OCI-LY1 (cell line): ENCODE results near the gene DLG1.
A peak's percentile ranks its signal among the peaks of the same experiment; 100 is the strongest.

Experiments
- H2AFZ ChIP-seq: fragments of 200-600 bp; sonication (generic), shearing (Covaris generic); 2 replicates; pipeline ENCODE4 v1.6.0; 2014; ENCODE audit warnings: antibody characterized with exemption, mild to moderate bottlenecking, low read length
- H3F3A ChIP-seq: fragments of 200-600 bp; sonication (generic), shearing (Covaris generic); 2 replicates; pipeline ENCODE4 v1.6.0; 2014; ENCODE audit warnings: mild to moderate bottlenecking, antibody characterized with exemption, low read length, moderate library complexity; ENCODE audit not compliant: insufficient read depth
- H3K27ac ChIP-seq: fragments of 200-600 bp; sonication (generic); 2 replicates; pipeline ENCODE4 v1.5.1; 2014; ENCODE audit warnings: low read length, mixed run types, mild to moderate bottlenecking, low read depth; ENCODE audit not compliant: poor library complexity, severe bottlenecking
- H3K27me3 ChIP-seq: fragments of 200-600 bp; sonication (generic); 2 replicates; pipeline ENCODE4 v1.6.0; 2014; ENCODE audit warnings: antibody characterized with exemption, mild to moderate bottlenecking, low read length, moderate library complexity; ENCODE audit not compliant: insufficient read depth
- H3K36me3 ChIP-seq: fragments of 200-600 bp; sonication (generic); 2 replicates; pipeline ENCODE4 v1.6.1; 2014; ENCODE audit warnings: mild to moderate bottlenecking, antibody characterized with exemption, low read length, moderate library complexity, mixed read lengths; ENCODE audit not compliant: insufficient read depth
- H3K4me1 ChIP-seq: fragments of 200-600 bp; sonication (generic); 2 replicates; pipeline ENCODE4 v1.5.1; 2014; ENCODE audit warnings: mild to moderate bottlenecking, low read length, moderate library complexity; ENCODE audit not compliant: insufficient read depth, severe bottlenecking
- H3K4me2 ChIP-seq: fragments of 200-600 bp; sonication (generic), shearing (Covaris generic); 2 replicates; pipeline ENCODE4 v1.6.1; 2014; ENCODE audit warnings: low read length
- H3K4me3 ChIP-seq: fragments of 200-600 bp; sonication (generic); 2 replicates; pipeline ENCODE4 v1.5.1; 2014; ENCODE audit warnings: low read length, low read depth, mild to moderate bottlenecking, mixed read lengths; ENCODE audit not compliant: poor library complexity, severe bottlenecking
- H3K79me2 ChIP-seq: fragments of 200-600 bp; shearing (Covaris generic); 2 replicates; pipeline ENCODE4 v1.6.1; 2016; ENCODE audit warnings: mixed run types, low read length, mixed read lengths; ENCODE audit not compliant: insufficient read depth
- H3K9ac ChIP-seq: fragments of 200-600 bp; sonication (generic), shearing (Covaris generic); 2 replicates; pipeline ENCODE4 v1.6.1; 2014; ENCODE audit warnings: mild to moderate bottlenecking, low read length, mixed read lengths
- H3K9me2 ChIP-seq: fragments of 200-600 bp; sonication (generic), shearing (Covaris generic); 2 replicates; pipeline ENCODE4 v1.6.1; 2014; ENCODE audit warnings: low read depth, mild to moderate bottlenecking, low read length, mixed read lengths
- H3K9me3 ChIP-seq: fragments of 200-600 bp; shearing (Covaris generic); 2 replicates; pipeline ENCODE4 v1.6.1; 2014; ENCODE audit warnings: low read length, mixed read lengths
- H4K20me1 ChIP-seq: fragments of 200-600 bp; sonication (generic), shearing (Covaris generic); 2 replicates; pipeline ENCODE4 v1.6.0; 2016; ENCODE audit warnings: mild to moderate bottlenecking, low read length; ENCODE audit not compliant: insufficient read depth
- EZH2 ChIP-seq: fragments of 200-600 bp; sonication (generic), shearing (Covaris generic); IDR thresholded peaks from 2 replicates; pipeline ENCODE4 v1.8.0; 2017; ENCODE audit warnings: borderline replicate concordance, mixed run types, mild to moderate bottlenecking, antibody characterized with exemption, low read length, moderate library complexity, mixed read lengths
- TF ChIP-seq, protein P1 (sequence below): fragments of 200-600 bp; sonication (generic), shearing (Covaris generic); IDR thresholded peaks from 2 replicates; pipeline ENCODE4 v1.5.1; 2017; ENCODE audit warnings: mild to moderate bottlenecking, antibody characterized with exemption, low read length, moderate library complexity, mixed read lengths

Gene DLG1

DNA sequence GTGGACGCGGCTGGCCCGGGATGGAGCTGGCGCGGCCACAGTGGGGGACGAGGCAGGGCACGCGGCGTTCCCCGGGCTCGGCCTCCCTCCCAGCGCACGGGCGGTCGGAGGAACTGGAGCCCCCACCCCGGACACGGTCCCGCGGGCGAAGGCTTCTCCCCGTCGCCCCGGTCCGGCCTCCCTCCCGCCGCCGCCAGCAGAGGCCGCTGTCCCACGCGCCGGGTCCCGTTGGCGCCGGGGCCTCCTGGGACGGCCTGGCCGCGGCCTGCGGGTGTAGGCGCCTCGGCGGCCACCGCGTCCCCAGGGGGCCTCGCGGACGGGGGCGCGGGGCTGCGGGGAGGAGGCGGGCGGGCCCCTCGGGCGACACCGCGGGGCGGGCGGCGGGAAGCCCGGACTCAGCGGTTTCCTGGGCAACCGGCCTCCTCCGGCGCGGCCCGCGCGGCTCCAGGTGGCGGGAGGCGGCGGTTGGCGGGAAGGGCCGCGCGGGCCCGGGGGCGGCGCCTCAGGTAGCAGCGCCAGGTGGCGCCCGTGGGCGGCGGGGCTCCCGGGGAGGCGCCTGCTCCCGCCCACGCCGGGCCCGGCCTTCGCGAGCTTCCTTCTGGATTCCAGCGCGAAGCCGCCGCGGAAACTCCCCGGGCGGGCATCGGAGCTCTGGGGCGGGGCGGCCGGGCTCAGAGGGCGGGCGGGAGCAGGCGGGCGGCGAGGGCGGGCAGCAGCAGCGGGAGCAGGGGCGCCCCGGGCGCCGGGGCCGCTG lies 295.5 kb downstream of the DLG1 start:
- no peak overlapping the region for H2AFZ ChIP-seq
- H3K27me3 ChIP-seq = no peaks in the 10 kb centered on the region
- TF ChIP-seq EZH2 = no peak
- TF ChIP-seq, protein P1, sequence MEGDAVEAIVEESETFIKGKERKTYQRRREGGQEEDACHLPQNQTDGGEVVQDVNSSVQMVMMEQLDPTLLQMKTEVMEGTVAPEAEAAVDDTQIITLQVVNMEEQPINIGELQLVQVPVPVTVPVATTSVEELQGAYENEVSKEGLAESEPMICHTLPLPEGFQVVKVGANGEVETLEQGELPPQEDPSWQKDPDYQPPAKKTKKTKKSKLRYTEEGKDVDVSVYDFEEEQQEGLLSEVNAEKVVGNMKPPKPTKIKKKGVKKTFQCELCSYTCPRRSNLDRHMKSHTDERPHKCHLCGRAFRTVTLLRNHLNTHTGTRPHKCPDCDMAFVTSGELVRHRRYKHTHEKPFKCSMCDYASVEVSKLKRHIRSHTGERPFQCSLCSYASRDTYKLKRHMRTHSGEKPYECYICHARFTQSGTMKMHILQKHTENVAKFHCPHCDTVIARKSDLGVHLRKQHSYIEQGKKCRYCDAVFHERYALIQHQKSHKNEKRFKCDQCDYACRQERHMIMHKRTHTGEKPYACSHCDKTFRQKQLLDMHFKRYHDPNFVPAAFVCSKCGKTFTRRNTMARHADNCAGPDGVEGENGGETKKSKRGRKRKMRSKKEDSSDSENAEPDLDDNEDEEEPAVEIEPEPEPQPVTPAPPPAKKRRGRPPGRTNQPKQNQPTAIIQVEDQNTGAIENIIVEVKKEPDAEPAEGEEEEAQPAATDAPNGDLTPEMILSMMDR = peak; percentile 62
- no peaks in the 10 kb centered on the region for H3K9me3 ChIP-seq
- H3K4me1 ChIP-seq = peaks cover 25% of the 10 kb centered on the region
- no peaks in the 10 kb centered on the region; the same call in 1 of the 2 replicates for H3K36me3 ChIP-seq
- H3K27ac ChIP-seq = no peak overlapping the region
- no peaks in the 10 kb centered on the region for H3F3A ChIP-seq
- peak overlapping the region; percentile 69 for H3K4me3 ChIP-seq
- H3K79me2 ChIP-seq = no peaks in the 10 kb centered on the region
- H3K9ac ChIP-seq = peak overlapping the region; percentile 84
- H3K4me2 ChIP-seq = peak overlapping the region; percentile 97
- H4K20me1 ChIP-seq = no peaks in the 10 kb centered on the region
- no peaks in the 10 kb centered on the region for H3K9me2 ChIP-seq

DNA sequence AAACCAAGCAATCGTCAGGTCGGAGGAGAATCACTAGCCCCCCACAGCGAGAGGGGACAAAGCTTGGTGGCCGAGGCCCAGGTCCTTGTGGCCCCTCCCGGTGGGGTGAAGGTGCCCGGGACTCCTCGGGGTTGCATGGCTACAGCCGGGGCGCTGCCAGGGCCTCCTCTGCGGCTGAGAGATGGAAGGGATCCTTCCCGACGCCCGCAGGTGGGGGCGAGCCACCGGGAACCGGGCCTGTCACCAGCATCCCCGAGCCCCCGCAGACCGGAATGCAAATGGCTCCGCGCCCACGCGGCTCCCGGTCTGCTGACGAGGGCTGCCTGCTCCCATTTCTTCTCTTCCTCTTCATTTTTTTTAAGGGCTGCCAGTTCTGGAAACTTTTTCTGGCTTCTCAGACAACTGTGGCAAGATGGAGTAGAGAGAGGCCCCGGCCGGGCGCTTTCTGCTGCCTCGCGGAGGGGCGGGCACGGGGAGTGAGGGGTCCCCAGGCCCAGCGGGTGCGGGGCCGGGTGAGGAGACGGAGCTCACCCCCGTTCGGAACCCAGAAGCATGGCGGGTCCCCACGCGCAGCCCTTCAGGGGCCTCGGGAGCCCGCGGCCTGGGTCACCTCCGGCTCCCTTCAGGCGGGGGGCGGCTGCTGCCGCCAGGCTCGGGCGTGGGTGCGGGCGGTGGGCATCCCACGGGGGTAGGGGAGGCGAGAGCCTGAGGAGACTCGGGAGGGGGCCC lies 296.3 kb downstream of the DLG1 start:
- peak overlapping the region; percentile 69 for H3K4me3 ChIP-seq

DNA sequence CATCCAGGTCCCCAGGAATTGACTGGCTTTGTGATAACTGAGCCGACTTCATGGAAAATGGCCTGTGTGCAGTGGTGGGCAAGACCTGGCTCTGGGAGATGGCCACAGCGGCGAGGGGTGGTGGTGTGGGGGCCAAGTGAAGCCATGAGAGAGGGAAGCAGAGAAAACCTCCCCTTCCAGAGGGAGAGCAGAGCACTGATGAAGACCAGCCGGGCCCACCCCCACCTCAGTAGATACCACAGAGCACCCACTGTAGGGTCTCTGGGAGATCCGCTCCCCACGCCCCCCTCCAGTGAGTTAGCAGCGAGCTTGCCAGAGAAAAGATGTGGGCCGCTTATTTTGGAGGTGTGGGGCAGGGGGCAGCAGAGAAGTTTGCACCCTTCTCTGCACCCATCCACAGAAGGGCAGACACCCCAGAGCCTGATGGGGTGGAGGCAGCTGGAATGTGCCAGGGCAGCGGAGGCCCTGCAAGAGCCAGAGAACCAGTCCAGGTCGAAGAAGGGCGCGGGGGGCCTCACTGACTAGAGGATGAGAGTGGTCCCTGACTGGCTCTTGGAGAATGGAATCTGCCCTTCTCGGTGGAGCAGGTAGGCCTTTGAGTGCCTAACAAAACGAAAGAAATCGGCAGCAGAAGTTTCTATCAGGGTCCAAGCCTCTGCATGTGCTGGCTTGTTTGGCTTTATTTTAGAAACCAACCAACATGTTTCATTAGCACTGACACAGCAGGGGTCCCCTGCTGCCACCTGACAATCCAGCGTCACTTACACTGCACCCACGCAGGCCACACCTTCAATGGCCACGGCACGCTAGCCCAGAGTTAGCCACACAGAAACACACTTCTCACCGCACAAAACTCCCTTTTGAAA lies 297.1 kb downstream of the DLG1 start:
- peak overlapping the region; percentile 97 for H3K4me2 ChIP-seq
- TF ChIP-seq, protein P1 = peak; percentile 3; the same call in 1 of the 2 replicates
- TF ChIP-seq EZH2 = no peak
- H3K27me3 ChIP-seq = no peaks in the 10 kb centered on the region
- peak overlapping the region; percentile 63 for H3K9ac ChIP-seq
- H3K36me3 ChIP-seq = no peaks in the 10 kb centered on the region; the same call in 1 of the 2 replicates
- H3K9me2 ChIP-seq = no peaks in the 10 kb centered on the region
- no peaks in the 10 kb centered on the region for H3K9me3 ChIP-seq
- no peak overlapping the region for H3K27ac ChIP-seq
- H3F3A ChIP-seq = no peaks in the 10 kb centered on the region
- H3K4me1 ChIP-seq = peaks cover 25% of the 10 kb centered on the region
- H4K20me1 ChIP-seq = no peaks in the 10 kb centered on the region
- H3K4me3 ChIP-seq = peak overlapping the region; percentile 69
- H2AFZ ChIP-seq = no peak overlapping the region
- no peaks in the 10 kb centered on the region for H3K79me2 ChIP-seq

More for the DNA sequence above, 296.3 kb downstream of the DLG1 start:
- TF ChIP-seq, protein P1 = no peak
- no peak for TF ChIP-seq EZH2
- Histone ChIP-seq H2AFZ (no peak overlapping the region), H3K9me2 (no peaks in the 10 kb centered on the region), H3K79me2 (no peaks in the 10 kb centered on the region), H3K27me3 (no peaks in the 10 kb centered on the region), H3K4me2 (peak overlapping the region; percentile 97), H3K4me1 (peaks cover 25% of the 10 kb centered on the region), H3K36me3 (no peaks in the 10 kb centered on the region; the same call in 1 of the 2 replicates), H3F3A (no peaks in the 10 kb centered on the region), H3K9ac (peak overlapping the region; percentile 63), H4K20me1 (no peaks in the 10 kb centered on the region), H3K27ac (no peak overlapping the region), H3K9me3 (no peaks in the 10 kb centered on the region)
